Measurements from ENCODE around the gene ZNF592.
"Not testable (repeated sequence)": the region's sequence is repeated elsewhere in the genome, so short reads cannot be mapped to it uniquely, and the experiment has no call there.

The ZNF592 gene

GRCh38 chr15:84749111-84749991, 959 bp downstream of the ZNF592 start:
- DNase-seq: no peak

DNA sequence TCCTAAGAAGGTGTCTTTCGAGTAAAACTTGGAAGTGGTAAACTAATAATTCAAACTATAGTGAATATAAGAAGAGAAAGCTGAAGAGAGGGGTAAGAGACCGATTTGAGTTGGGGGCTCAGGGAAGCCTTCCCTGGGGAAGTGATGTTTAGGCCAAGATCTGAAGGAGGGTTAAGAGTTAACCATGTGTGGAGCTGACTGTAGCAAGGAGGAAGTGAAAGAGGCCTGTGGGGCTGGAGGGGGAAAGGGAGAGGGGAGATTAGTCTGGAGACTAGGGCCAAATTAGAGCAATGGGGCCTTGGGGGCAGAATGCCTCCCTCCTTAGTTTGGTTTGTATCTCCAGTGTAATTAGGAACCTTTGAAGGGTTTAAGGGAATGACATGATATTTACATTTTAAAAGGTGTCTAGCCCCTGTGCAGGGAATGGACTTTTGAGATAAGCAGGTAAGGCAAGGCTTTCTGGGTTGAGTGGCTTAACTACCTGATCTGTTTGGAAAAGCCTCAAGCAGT, 2.2 kb downstream of the ZNF592 start:
- no peak for DNase-seq

- DNase-seq: not testable (repeated sequence)
These were observed 3.3 kb downstream of the ZNF592 start for GRCh38 chr15:84751721-84752120.

- no peak for DNase-seq
These were observed 3.8 kb downstream of the ZNF592 start for GRCh38 chr15:84752195-84752594.

DNA sequence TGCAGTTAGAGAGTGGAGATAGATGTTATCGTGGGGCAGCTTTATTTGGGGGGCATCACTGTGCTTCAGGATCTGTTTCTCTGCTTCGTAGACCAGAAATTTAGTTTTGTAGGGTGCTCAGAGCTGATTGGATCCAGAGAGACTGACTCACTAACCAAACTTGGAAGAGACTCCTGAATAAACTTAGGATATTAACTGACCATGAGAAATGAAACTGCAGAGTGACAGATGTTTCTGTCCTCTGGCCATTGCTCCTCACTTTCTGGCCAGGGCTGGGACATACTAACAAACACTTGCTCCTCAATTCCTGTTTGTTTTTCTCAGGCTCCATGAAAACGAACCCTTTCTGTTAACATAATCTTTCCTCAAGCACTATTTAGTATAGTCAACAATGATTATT, 4.3 kb downstream of the ZNF592 start:
- DNase-seq: no peak

- not testable (repeated sequence) for DNase-seq
These were observed 6.5 kb downstream of the ZNF592 start for GRCh38 chr15:84754889-84755288.

DNA sequence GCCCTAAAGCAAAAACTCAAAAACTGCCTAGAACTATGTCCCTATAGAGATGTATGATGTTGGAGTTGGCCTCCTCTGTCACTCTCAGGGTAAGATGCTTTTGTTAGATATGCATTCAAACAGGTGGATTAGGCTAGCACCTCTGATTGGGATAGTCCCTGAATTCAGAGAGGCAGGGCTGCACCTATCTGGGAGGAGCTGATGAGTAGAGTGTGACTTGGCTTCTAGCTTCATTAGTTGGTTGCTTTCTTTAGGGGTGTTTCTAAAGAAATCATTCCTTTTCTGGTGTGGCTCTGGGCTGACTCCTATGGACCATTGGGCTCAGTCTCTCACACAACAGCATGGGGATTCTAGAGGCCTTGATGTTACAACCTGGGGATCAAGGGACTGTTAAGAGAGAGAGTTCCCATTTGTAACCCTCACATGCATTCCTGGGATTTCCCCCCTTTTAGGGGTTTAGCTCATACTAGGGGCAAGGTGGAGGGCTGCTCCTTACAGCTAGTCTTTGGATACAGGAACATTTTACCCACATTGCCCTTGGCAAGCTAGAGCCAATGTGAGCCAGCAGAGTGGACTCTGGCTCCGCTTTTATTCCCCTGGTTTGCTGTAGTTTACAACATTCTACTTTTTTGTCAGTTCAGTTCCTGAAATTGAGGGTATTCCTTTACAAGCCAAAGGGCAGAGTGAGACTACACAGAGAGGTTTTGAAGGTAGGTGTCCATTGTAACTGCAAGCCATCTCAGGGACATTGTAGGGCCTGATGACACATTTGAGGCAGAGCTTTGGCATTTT, 7.5 kb downstream of the ZNF592 start:
- DNase-seq: no peak

- no peak for DNase-seq
These were observed 10.6 kb downstream of the ZNF592 start for GRCh38 chr15:84759018-84759417.

- no peak for DNase-seq
These were observed 11.8 kb downstream of the ZNF592 start for GRCh38 chr15:84760219-84760618.

DNA sequence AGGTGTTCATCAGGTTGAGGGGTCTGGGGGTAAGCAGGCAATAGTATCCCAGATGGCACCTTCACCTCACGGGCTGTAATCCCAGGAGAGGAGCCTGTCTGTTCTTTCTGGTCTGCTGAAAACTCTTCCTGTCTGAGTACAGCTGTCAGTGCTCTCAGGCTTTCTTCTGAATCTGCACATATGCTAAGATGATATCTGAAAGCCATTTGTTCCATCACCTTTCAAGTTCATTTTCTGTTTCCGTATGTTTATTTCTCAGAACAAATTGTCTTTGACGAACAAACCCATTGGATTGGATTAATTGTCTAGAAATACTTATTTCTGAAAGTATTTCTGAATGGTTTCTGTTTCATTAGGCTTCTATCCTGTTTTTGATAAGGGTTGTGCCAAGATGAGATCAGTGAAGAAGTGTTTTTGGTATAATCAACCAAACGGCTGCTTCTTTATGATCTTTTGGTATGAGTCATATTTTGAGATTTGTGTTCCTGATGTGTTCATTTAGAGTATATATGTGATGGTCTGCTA, 13.3 kb downstream of the ZNF592 start:
- no peak for DNase-seq

- DNase-seq: no peak
These were observed 14.6 kb downstream of the ZNF592 start for GRCh38 chr15:84762840-84763572.

- DNase-seq: no peak
These were observed 16.2 kb downstream of the ZNF592 start for GRCh38 chr15:84764585-84764984.

DNA sequence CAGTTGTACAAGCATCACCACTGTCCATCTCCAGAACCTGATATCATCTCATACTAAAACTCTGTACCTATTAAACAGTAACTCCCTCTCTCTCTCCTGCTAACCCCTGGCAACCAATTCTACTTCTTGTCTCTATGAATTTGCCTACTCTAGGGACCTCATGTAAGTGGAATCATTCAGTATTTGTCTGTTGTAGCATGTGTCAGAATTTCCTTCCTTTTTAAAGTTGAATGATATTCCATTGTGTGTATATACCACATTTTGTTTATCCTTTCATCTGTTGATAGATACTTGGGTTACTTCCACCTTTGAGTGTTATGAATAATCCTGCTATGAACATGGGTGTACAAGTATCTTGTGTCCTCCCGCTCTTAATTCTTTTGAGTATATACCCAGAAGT, 16.6 kb downstream of the ZNF592 start:
- no peak for DNase-seq

DNA sequence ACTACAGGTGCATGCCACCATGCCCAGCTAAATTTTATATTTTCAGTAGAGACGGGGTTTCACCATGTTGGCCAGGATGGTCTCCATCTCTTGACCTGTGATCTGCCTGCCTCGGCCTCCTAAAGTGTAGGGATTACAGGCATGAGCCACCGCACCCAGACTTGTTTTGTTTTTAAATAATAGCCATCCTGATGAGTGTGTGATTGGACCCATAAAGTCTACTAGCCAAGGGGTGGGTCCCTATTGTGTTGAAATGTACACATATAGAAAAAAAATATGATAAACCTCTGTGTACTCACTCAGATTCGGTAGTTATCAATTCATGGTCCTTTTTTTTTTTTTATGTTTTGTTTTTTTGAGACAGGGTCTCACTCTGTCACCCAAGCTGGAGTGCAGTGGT, 17.3 kb downstream of the ZNF592 start:
- DNase-seq: no peak

GRCh38 chr15:84766461-84767035, 18.2 kb downstream of the ZNF592 start:
- no peak for DNase-seq

DNA sequence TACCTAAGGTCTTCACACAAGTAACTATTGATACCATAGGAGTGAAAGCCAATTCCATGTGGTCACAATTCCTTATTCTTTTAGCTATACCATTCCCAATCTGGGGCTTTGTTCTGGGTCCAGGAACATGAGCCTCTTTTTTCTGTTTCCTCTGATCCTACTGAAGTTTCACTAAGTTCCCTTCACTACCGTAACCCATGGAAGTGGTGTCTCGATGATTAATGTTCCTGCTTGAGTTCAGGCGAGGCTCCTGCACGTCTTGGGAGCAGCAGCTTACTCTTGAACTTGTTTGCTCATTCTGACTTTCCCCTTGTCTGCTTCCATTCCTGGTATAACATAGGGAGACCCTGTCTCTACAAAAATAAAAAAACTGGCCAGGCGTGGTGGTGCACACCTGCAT, 23.6 kb downstream of the ZNF592 start:
- no peak for DNase-seq

DNA sequence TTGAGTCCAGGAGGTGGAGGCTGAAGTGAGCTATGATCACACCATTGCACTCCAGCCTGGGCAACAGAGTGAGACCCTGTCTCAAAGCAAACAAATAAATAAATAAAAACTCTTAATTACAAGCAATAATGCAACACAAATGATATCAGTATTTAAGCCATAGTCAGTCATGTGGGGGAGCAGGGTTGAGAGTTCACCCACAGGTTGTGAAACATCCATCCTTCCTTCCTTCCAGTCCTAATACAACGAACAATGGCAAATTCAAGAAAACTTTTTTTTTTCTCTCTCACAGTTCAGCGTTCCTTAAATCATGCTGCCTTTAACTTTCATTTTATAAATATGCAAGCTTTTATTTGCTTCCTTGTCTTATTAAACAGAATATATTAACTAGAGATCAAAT, 24.1 kb downstream of the ZNF592 start:
- DNase-seq: no peak

GRCh38 chr15:84773716-84774115, 25.3 kb downstream of the ZNF592 start:
- no peak for DNase-seq

DNA sequence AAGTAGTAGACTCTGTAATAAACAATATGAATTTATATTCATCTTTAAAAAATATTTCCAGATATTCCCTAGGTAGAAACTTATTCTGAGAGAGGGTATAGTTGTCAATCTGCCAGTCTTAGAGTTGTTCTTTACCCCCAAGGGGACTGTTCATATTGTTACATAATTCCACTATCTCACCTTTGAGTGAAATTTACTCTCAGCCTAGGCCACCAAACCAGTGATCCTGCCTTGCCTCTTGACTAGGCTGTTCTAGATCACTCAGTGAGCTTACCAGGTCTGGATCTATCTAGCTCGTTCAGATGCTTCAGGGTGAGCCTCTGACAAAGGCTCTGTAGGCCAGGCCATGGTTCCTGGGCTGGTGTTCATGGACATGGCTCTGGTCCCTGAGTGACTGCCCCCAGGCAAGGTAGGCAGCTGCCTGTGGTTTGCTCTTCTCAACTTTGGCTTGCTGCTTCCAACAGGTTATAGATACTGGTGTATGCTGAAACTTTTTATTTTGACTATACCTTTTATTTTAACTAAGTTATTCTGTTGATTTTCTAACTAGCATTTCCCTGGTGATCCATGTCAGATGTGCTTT, 27.6 kb downstream of the ZNF592 start:
- DNase-seq: no peak

- DNase-seq: no peak
These were observed 29.8 kb downstream of the ZNF592 start for GRCh38 chr15:84778194-84778593.

- DNase-seq: no peak
These were observed 32.1 kb downstream of the ZNF592 start for GRCh38 chr15:84780492-84780891.

- DNase-seq: no peak
These were observed 33.1 kb downstream of the ZNF592 start for GRCh38 chr15:84781495-84781894.
